Upper lobe of left lung (tissue), 4 donors: ENCODE results near the gene NDUFA7.

Experiments used
- CTCF ChIP-seq, 6 experiments: fragments of 450-650 bp in 4 of 6; fragments of 200-600 bp in 2 of 6; sonication (generic) in 2 of 6; IDR thresholded peaks; one replicate each; pipeline ENCODE4 v1.5.1; 2016 to 2019; ENCODE audit warnings: antibody characterized with exemption in 6 of 6
- EP300 ChIP-seq, 4 donors: sonication (generic); formaldehyde crosslinking; IDR thresholded peaks; one replicate each; pipeline ENCODE4 v1.5.1; 2017; ENCODE audit warnings: antibody characterized with exemption in 4 of 4, control low read depth in 2 of 4
- POLR2A ChIP-seq, 4 donors: fragments of 450-650 bp; IDR thresholded peaks; one replicate each; pipeline ENCODE4 v1.5.1; 2016 to 2017; ENCODE audit warnings: antibody characterized with exemption in 4 of 4, mild to moderate bottlenecking in 2 of 4
- POLR2AphosphoS5 ChIP-seq, 2 donors: sonication (generic); formaldehyde crosslinking; IDR thresholded peaks; one replicate each; pipeline ENCODE4 v1.5.1; 2017; ENCODE audit warnings: antibody characterized with exemption in 2 of 2

DNA sequence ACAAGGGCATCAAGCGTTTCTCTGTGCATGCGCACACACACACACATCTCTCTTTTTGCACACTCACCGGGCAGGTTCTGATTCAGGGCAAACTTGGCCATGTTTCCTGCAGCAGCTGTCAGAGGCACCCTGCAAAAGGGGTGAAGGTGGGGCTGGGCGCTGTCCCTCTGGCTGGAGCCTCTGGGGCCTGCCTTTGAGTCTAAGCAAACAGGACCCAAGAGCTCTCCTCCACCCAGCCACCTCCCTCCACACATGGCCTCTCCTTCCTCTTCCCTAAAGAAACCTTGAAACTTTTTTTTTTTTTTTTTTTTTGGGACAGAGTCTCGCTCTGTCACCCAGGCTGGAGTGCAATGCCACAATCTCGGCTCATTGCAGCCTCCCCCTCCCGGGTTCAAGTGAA lies 16.6 kb upstream of the NDUFA7 start:
- TF ChIP-seq CTCF (IDR thresholded peaks at IDR 0.05) (no peak), EP300 (IDR thresholded peaks at IDR 0.05) (no peak), POLR2AphosphoS5 (IDR thresholded peaks at IDR 0.05) (no peak), POLR2A (IDR thresholded peaks at IDR 0.05) (no peak)
